ENCODE data around the gene SLC66A3.

DNA sequence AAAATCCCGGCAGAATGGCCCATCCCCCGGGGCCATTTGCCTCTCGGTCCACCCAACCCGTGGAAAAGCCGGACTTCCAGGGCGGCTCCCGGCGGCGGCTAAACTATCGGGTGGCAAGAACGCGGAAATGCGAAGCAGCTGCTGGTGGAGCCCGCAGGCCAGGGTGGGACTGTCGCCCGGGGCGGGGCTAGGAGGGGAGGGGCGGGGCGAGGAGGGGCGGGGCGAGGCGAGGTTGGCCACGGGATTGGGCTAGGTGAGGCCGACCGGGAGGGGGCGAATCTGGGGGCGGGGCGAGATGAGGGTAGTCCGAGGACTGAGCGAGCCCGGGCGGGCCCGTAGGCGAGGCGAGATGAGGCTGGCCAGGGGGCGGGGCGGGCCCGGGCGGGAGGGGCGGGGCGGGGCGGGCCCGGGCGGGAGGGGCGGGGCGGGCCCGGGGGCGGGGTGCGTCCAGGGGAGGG lies 315 bp upstream of the SLC66A3 start:
- TF ChIP-seq, protein P1, sequence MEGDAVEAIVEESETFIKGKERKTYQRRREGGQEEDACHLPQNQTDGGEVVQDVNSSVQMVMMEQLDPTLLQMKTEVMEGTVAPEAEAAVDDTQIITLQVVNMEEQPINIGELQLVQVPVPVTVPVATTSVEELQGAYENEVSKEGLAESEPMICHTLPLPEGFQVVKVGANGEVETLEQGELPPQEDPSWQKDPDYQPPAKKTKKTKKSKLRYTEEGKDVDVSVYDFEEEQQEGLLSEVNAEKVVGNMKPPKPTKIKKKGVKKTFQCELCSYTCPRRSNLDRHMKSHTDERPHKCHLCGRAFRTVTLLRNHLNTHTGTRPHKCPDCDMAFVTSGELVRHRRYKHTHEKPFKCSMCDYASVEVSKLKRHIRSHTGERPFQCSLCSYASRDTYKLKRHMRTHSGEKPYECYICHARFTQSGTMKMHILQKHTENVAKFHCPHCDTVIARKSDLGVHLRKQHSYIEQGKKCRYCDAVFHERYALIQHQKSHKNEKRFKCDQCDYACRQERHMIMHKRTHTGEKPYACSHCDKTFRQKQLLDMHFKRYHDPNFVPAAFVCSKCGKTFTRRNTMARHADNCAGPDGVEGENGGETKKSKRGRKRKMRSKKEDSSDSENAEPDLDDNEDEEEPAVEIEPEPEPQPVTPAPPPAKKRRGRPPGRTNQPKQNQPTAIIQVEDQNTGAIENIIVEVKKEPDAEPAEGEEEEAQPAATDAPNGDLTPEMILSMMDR (optimal IDR thresholded peaks at IDR 0.05 in 1 of 3, IDR thresholded peaks at IDR 0.05 in 1 of 3, conservative IDR thresholded peaks at IDR 0.05 in 1 of 3; ENCODE audit: extremely low read depth in 1 of 3, insufficient read depth in 2 of 3, low read length in 3 of 3), result no peak
- no peak for TF ChIP-seq EZH2 (IDR thresholded peaks at IDR 0.05; ENCODE audit: low read length)
